ENCODE data around the gene SMTNL2.

SMTNL2 gene

GRCh38 chr17:4562015-4562969 is 22.0 kb upstream of the SMTNL2 start:
- no peak overlapping the region for H3K4me3 ChIP-seq (replicated peaks; ENCODE audit: low read depth, low read length)
- no peak for DNase-seq (ENCODE audit: extremely low read depth, low read depth)
- TF ChIP-seq CTCF (IDR thresholded peaks at IDR 0.05; ENCODE audit: low read depth, low read length, missing control alignments), result no peak

- no peak overlapping the region for H3K4me3 ChIP-seq (replicated peaks; ENCODE audit: low read depth, low read length)
- DNase-seq (ENCODE audit: extremely low read depth, low read depth), result peak; percentile 67
- peak; percentile 86 for TF ChIP-seq CTCF (IDR thresholded peaks at IDR 0.05; ENCODE audit: low read depth, low read length, missing control alignments)
Observed at GRCh38 chr17:4565209-4566141, 18.9 kb upstream of the SMTNL2 start.

- DNase-seq (ENCODE audit: extremely low read depth, low read depth), result no peak
- H3K4me3 ChIP-seq (replicated peaks; ENCODE audit: low read depth, low read length), result no peak overlapping the region
- TF ChIP-seq CTCF (IDR thresholded peaks at IDR 0.05; ENCODE audit: low read depth, low read length, missing control alignments), result peak; percentile 81
Observed at GRCh38 chr17:4566785-4567184, 17.5 kb upstream of the SMTNL2 start.

GRCh38 chr17:4569591-4569990 is 14.7 kb upstream of the SMTNL2 start:
- no peak overlapping the region for H3K4me3 ChIP-seq (replicated peaks; ENCODE audit: low read depth, low read length)
- DNase-seq (ENCODE audit: extremely low read depth, low read depth), result no peak
- TF ChIP-seq CTCF (IDR thresholded peaks at IDR 0.05; ENCODE audit: low read depth, low read length, missing control alignments), result no peak

GRCh38 chr17:4572131-4572530 is 12.2 kb upstream of the SMTNL2 start:
- TF ChIP-seq CTCF (IDR thresholded peaks at IDR 0.05; ENCODE audit: low read depth, low read length, missing control alignments), result no peak
- DNase-seq (ENCODE audit: extremely low read depth, low read depth), result no peak
- no peak overlapping the region for H3K4me3 ChIP-seq (replicated peaks; ENCODE audit: low read depth, low read length)

- DNase-seq (ENCODE audit: extremely low read depth, low read depth), result no peak
- TF ChIP-seq CTCF (IDR thresholded peaks at IDR 0.05; ENCODE audit: low read depth, low read length, missing control alignments), result no peak
Observed at GRCh38 chr17:4573115-4573514, 11.2 kb upstream of the SMTNL2 start.

More at GRCh38 chr17:4573115-4573514, 11.2 kb upstream of the SMTNL2 start:
- no peak overlapping the region for H3K4me3 ChIP-seq (replicated peaks; ENCODE audit: low read depth, low read length)

Measured in HFF-Myc (cell line).